ENCODE data around the gene MEIS3. TPM values are rescaled to one million over a fixed set of nuclear protein-coding genes. Genes with fewer than 3 reads are reported as not detected.

The MEIS3 gene
- total and polyA plus RNA-seq, 9 of the 15 experiments (the other 6 are each of a cell fraction or from before 2014, with no cell fraction given): 0.06 to 0.80 (median 0.25) TPM; not detected in 1

DNA sequence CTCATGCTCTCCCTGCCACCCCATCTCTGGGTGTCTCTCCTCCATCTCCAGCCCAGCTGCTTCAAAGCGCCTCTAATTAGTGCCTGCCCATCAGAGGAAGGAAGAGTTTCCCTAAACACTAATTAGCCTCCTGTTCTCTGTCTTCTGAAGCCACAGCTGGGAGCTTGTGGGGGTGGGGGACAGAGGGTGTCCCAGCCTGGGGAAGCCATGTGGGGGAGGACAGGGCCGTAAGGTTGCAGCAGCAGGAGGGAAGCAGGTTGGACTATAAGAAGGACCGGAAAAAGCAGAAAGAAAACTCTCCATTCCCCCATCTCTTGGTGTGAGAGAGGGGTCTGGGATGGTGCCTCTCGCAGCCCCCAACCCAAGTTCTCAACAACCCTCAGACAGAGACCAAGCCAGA is 26.2 kb upstream of the MEIS3 start (continued):
- no peak for TF ChIP-seq ZEB2 (IDR thresholded peaks at IDR 0.05)
- 0 out of 2 replicates have a peak, but pooled peaks have one; percentile 13 for TF ChIP-seq ADNP (tag; IDR thresholded peaks at IDR 0.05)
- TF ChIP-seq YY1 (IDR thresholded peaks at IDR 0.05; ENCODE audit: borderline replicate concordance in 1 of 3, control insufficient read depth in 1 of 3, extremely low read depth in 1 of 3, insufficient read depth in 3 of 3, insufficient read length in 1 of 3, insufficient replicate concordance in 2 of 3, low read depth in 1 of 3, low read length in 2 of 3): peak in 1 of 3 experiments; percentile 11
- TF ChIP-seq KDM1A (IDR thresholded peaks at IDR 0.05): peak in 1 of 2 experiments; percentile 58; a peak in 1 of 4 replicates
- no peak for TF ChIP-seq PML (IDR thresholded peaks at IDR 0.05; ENCODE audit: low read length)
- TF ChIP-seq POLR3A (IDR thresholded peaks at IDR 0.05; ENCODE audit: borderline replicate concordance, extremely low read depth, insufficient read depth, insufficient read length): no peak

- H3K9me3 ChIP-seq (replicated peaks; ENCODE audit: control insufficient read depth, insufficient read depth, low read depth, low read length): no peaks in the 10 kb centered on the region
- no peaks in the 10 kb centered on the region for H3K79me2 ChIP-seq (ENCODE audit: control insufficient read depth, insufficient read depth, low read length)
- H3K36me3 ChIP-seq (ENCODE audit: control insufficient read depth, insufficient read depth, low read length): no peaks in the 10 kb centered on the region
- intact Hi-C loops (cut with micrococcal nuclease) (loop anchor here (10.0 kb wide), 1 partner anchor 160 kb away; the partner anchor contains the start of gene BICRA), in situ Hi-C loops (cut with MboI) (no loop called here)
- no peak overlapping the region for H3K4me3 ChIP-seq
- H2AFZ ChIP-seq (ENCODE audit: low read depth, low read length): no peak overlapping the region
- CTCF ChIA-PET (ENCODE audit: low intra/inter-chr PET ratio): interaction anchor here (1.4 kb wide), 1 partner anchor 9 kb away, joined by 4 read pairs; no protein-coding TSS in a partner anchor
- peaks cover 5% of the 10 kb centered on the region for H3K9me1 ChIP-seq (ENCODE audit: control insufficient read depth, insufficient read depth, low read length)
- peaks cover 15 to 34% of the 10 kb centered on the region in 2 experiments; a peak in 4 of 5 replicates for H3K27me3 ChIP-seq (ENCODE audit: control insufficient read depth in 2 of 2, insufficient read depth in 2 of 2, low read length in 2 of 2)
- FAIRE-seq: no peak
- ATAC-seq: no peak
- DNase-seq (ENCODE audit: extremely low read depth in 1 of 4, low spot score in 3 of 4): peak; percentile 47 to 71 (median 62)
- H4K20me1 ChIP-seq (replicated peaks; ENCODE audit: control insufficient read depth, insufficient read depth, low read length): peaks cover 7% of the 10 kb centered on the region; the same call in 1 of the 2 replicates
- peaks cover 11 to 39% of the 10 kb centered on the region in 2 experiments; a peak in 4 of 5 replicates for H3K4me1 ChIP-seq (replicated peaks in 1 of 2; ENCODE audit: control insufficient read depth in 2 of 2, insufficient read depth in 2 of 2, low read length in 2 of 2)
- no peak overlapping the region for H3K4me2 ChIP-seq (ENCODE audit: insufficient read depth, low read length)
- POLR2A ChIA-PET: no interaction called here
- 19% methylated on average over 18 of the region's 22 CpGs for WGBS (ENCODE audit: insufficient coverage, low coverage, missing lambda C conversion rate)
- H3K27ac ChIP-seq (ENCODE audit: extremely low read depth, low read depth, low read length): no peak overlapping the region
- no TSS peak for BruUV-seq (replicated peaks)
- peak overlapping the region in 1 of 2 experiments; percentile 4; a peak in 1 of 4 replicates for H3K9ac ChIP-seq (ENCODE audit: insufficient read depth in 1 of 2, low read depth in 2 of 2, low read length in 2 of 2)
- TF ChIP-seq, protein P1, sequence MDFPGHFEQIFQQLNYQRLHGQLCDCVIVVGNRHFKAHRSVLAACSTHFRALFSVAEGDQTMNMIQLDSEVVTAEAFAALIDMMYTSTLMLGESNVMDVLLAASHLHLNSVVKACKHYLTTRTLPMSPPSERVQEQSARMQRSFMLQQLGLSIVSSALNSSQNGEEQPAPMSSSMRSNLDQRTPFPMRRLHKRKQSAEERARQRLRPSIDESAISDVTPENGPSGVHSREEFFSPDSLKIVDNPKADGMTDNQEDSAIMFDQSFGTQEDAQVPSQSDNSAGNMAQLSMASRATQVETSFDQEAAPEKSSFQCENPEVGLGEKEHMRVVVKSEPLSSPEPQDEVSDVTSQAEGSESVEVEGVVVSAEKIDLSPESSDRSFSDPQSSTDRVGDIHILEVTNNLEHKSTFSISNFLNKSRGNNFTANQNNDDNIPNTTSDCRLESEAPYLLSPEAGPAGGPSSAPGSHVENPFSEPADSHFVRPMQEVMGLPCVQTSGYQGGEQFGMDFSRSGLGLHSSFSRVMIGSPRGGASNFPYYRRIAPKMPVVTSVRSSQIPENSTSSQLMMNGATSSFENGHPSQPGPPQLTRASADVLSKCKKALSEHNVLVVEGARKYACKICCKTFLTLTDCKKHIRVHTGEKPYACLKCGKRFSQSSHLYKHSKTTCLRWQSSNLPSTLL (IDR thresholded peaks at IDR 0.05): no peak
- TF ChIP-seq ZNF274 (IDR thresholded peaks at IDR 0.05; ENCODE audit: borderline replicate concordance, low read depth, low read length): no peak
- TF ChIP-seq CBFA2T3 (IDR thresholded peaks at IDR 0.05): no peak
- no peak for TF ChIP-seq GTF2A2 (tag; IDR thresholded peaks at IDR 0.05)
- no peak for TF ChIP-seq YBX1 (IDR thresholded peaks at IDR 0.05)
- TF ChIP-seq LARP7 (IDR thresholded peaks at IDR 0.05): no peak
- TF ChIP-seq, protein P2, sequence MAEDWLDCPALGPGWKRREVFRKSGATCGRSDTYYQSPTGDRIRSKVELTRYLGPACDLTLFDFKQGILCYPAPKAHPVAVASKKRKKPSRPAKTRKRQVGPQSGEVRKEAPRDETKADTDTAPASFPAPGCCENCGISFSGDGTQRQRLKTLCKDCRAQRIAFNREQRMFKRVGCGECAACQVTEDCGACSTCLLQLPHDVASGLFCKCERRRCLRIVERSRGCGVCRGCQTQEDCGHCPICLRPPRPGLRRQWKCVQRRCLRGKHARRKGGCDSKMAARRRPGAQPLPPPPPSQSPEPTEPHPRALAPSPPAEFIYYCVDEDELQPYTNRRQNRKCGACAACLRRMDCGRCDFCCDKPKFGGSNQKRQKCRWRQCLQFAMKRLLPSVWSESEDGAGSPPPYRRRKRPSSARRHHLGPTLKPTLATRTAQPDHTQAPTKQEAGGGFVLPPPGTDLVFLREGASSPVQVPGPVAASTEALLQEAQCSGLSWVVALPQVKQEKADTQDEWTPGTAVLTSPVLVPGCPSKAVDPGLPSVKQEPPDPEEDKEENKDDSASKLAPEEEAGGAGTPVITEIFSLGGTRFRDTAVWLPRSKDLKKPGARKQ (CRISPR knock-in tag; IDR thresholded peaks at IDR 0.05): no peak
- TF ChIP-seq LEF1 (IDR thresholded peaks at IDR 0.05): no peak
- TF ChIP-seq, protein P3, sequence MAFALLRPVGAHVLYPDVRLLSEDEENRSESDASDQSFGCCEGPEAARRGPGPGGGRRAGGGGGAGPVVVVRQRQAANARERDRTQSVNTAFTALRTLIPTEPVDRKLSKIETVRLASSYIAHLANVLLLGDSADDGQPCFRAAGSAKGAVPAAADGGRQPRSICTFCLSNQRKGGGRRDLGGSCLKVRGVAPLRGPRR (CRISPR knock-in tag; IDR thresholded peaks at IDR 0.05): no peak
- TF ChIP-seq SAFB (IDR thresholded peaks at IDR 0.05; ENCODE audit: borderline replicate concordance, low read depth, low read length): peak; percentile 37; the same call in 1 of the 2 replicates
- no peak for TF ChIP-seq SMARCA5 (IDR thresholded peaks at IDR 0.05)
- peak; percentile 64 for TF ChIP-seq SAP30 (IDR thresholded peaks at IDR 0.05; ENCODE audit: borderline replicate concordance, insufficient read depth, low read depth, low read length, poor library complexity, severe bottlenecking)
Observed at GRCh38 chr19:47444388-47444821, 25.1 kb upstream of the MEIS3 start.
